GM19463 (cell line): ENCODE results near the gene ERGIC3.

Source experiments
- ATAC-seq: cut with Tn5 transposase; IDR thresholded peaks from one replicate; pipeline ENCODE4 v1.9.1; 2021; ENCODE audit warnings: mild to moderate bottlenecking, moderate library complexity; ENCODE audit not compliant: unreplicated experiment

ERGIC3 gene

DNA sequence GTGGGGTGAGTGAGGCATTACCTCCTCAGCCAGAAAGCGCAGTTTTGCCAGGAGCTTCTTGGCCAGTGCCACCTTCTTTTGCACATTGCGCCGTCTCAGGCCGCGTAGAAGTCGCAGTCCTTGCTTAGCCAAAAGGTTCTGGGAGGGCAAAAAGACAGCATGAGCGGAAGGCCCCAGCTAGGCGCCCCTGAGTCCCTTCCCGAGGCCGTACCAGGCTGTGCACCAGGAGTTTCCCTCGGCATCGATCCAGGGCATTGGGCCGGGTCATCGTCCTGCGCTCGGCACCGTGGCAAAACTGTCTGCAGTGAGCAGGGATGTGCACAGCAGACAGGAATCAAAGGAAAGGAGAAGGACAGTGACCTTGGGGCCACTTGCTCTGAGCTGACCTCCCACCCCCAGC lies 53.6 kb downstream of the ERGIC3 start:
- no peak for ATAC-seq

DNA sequence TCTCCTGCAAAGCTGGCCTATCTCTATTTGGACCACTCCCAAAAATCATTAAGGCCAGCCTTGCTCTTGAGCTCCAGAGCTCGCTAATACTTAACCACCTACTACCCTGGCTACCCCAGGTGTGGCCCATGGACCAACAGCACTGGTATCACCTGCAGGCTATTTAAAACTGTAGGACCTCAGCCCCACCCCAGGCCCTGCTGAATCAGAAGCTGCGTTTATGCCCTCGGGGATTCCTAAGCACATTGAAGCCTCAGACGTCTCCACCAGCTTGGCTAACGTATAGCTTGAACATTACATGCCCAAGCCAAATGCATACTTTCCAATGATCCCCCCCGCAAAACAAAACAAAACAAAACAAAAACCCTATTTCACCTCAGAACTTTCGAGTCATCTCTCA lies 54.0 kb downstream of the ERGIC3 start:
- no peak for ATAC-seq

DNA sequence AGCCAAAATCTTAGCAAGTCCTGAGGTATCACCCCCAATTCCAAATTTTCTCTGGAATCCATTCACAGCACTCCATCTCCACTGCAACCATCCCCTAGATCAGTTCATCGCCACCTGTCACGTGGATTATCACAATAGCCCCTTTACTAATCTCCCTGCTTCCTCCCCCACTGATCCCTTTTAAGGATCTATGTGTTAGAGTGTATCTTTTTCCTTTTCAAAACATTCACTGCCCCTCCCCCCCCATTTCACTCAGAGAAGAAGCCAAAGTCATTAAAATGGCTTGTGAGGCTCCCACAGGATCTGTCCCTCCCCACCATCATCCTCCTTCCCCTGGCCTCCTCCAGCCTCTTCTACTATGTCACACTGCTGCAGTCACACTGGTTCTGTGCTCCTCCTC lies 55.3 kb downstream of the ERGIC3 start:
- no peak for ATAC-seq

DNA sequence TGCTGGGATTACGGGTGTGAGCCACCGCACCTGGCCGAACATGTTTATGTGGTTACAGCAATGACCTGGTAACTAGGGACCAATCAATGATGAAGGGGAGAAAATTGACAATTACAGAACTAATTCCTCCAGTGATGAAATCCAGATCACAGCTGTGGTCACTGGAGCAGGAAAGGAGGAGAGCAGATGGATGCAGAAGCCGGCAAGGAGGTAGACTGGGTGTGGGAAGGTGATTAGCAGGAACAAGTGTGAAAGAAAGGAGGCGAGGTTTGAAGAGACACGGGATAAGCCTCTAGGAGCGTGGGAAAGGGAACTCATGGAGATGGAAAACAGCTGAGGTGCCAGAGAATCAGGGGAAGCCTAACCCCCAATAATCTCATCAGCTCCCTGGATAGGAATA lies 56.6 kb downstream of the ERGIC3 start:
- ATAC-seq = no peak

DNA sequence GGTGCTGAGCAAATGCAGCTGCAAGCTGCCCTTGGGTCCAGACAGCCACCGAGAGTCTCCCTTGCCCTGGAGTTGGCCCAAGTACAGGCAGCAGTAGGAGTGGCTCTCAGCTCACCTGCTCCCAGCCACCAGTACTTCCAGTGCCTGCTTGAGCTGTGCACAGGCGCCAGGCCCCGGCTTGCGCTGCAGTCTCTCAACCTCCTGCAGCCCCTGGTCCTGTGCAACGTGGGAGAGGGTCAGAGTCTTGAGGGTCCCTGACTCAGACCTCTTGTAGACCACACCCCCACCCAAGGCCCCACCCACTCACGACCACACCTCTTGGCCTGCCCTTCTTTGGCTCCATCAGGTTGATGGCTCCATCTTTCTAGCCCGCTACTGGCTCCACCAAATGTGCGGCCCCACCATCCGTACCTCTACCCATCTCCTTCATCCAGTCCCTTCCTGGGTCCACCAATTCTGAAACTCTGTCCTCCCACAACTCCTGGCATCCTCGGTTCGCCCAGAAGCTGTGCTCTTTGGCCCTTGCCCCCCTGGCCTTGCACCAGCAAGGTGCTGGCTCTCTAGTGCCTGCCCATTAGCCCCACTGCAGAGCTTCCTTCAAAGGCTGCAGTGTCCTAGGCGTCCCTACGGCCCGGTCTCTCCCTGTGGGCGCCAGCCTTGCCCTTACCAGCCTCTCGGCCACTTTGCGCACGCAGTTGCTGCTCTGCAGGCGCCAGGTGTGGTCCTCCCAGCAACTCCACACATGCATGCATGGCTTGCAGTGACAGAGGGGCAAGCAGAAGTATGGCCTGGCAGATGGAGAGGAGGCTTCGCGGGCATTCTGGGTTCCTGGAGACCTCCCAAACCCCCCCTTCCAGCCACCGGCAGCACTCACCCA lies 57.3 kb downstream of the ERGIC3 start:
- ATAC-seq = no peak

DNA sequence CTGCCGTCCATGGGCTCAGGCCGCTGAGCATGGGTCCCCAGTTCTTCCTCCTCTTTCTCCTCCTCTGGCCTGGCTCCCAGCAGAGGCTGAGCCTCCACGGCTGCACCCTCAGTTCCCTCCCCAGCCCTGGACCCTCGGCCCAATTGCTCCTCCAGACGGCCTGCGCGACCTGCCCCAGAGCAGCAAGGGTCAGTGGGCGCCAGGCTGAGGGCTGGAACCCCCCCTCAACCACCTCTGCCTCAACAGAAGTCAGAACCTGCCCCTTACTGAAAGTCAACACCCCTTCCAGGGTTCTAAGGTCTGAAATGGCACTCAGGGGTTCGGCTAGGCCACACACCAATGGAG lies 57.9 kb downstream of the ERGIC3 start:
- ATAC-seq = no peak

DNA sequence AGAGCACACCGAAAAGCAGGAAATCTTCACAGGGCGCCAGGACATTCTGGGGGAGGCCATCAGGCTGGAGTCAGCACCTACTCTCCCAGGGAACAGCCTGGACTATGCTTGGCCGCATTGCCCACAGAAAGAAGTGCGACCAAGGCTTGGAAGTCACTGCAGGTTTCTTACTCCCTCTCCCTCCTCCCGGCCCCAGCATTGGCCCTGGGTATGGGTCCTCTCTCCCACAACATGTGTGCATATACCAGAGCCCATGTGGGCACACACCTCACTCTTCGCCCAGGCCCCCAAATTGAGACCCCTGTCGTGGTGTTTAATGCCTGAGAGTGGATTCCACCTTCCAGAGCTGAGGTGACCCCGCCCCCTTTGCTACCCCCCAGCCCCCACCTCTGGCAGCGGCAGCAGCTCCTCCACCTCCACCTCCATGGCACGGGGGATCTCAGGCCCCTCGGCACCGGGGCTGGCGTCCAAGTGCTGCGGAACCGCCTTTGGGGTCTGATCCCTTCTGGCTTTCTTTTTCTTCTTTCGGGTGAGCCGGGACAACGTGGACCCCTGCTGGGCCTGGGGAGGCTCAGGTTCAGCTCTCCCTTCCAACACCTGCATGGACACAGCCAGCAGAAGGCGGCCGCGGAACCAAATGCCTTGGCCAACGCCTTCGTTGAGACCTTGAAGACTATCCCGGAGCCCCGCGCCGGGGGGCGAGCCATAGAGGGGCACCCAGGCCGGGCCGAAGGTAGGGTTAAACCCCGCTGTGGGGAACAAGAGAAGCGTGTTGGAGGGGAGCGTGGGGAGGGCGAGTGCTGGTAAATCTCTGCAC lies 58.5 kb downstream of the ERGIC3 start:
- ATAC-seq = no peak

DNA sequence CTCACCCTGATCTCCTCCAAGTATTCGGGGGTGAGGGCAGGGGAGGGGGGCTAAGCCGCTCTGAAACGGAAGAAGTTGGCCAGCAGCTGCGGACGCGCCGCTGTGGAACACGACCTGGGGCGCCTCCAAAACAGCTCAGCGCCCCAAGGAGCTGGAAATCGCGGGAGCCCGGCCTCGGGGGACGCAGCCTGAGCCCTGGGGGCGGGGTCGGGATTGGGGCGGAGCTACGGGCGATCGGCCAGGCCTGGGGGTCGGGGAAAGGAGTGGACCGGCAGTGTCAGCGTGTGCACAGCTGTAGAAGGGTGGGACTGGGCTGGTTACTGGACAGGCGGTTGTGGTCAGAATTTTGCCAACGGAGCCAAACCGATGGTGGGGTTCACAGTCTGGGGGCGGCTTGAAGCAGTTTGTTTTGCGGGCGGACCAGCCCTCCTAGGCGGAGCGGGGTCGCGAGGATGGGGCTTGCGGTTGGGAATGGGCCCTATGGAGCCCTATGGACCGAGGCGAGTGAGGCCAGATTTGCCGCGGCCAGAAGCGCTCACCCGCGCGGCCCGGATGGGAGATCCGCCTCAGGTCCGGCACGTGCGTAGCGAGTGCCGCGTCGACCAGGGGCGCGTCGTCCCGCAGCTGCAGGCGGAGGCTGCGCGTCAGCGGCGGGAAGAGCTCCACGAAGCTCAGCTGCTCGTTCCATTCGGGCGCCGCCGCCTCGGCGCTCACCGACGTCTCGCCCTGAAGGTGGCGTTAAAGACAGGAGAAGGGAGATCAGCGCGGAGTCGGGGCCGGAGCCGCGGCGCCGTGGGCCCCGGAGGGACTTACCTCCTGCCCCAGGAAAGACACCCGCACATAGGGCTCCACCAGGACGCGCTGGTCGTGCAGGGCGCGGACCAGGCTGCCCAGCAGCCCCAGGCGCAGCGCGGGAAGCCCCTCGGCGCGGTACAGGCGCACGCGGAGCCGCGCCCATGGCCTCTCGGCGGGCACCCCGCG lies 59.4 kb downstream of the ERGIC3 start:
- no peak for ATAC-seq

DNA sequence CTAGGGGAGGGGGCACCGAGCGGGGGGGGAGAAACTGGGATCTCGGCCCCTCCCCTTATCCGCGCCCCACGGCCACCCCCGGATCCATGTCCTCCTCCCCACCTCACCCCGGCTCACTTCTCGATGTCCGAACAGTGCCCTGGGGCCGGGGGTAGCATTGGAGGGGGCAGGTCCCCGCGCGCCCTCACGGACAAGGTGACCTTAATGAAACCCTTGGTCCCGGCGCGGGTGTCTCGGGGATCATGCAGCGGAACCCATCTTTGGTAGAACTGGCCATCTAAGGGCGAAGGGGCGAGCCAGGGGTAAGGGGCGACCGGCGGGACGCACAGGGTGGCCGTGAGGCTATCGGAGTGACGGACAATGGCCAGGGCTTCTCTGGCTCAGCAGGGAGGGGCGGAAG lies 60.1 kb downstream of the ERGIC3 start:
- ATAC-seq = no peak

DNA sequence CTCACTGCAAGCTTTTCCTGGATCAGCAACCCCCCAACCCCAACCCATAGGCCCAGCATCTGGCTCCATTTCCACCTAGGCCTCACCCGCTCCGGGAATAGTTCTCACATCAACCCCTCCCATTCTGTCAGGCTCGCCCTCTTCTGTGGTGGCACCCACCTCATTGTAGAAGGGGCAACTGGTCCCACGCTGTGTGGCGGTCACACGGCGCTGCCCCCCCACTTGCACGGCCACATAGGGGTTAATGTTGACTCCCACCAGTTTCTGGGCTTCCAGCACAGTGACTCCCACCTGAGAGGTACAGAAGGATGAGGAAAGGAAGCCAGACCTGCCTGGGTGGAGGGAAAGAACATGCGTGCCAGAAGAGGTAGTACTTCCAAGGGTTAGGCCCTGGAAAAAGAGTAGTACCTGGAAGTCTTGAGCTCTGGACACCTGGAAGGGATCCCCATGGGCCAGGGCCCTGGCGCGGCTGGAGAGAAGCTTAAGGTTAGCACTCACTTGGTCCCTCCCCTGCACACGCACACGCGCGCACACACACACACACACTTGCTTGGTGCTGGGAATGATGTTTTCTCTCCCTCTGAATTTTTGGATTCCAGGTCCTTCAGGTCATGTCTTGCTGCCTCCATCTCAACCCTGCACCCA lies 61.1 kb downstream of the ERGIC3 start:
- no peak for ATAC-seq

DNA sequence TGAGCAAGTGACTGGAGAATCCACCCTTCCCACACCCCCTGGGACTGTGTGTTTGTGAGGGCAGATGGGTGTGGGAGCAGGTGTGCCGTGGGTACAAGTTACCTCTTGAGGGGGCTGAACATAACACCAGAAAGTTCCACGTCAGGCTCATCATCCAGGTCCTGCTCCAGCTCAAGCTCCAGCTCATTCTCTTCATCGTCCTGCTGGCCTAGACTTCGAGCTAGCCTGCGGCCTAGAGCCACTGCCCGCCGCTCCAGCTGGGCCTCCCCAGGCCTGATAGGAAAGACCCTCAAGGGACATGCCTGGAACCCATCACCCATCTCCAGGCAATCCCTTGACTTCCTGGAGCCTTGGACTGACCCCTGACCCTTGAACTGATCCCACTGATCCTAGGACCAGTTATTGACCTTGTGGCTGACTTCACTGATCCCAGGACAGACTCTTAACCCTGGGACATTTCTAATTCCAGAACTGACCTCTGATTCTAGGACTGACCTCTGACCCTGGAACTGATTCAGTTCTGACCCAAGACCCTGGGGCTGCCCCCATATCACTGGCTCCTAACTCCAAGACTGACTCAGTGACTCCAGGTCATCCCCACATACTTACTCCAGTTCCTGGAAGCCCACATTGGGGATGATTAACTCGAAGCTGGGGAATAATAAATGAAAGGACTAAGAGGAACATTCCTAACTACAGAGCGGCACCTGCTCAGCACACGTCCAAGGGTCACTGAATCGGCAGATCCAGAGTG lies 62.0 kb downstream of the ERGIC3 start:
- ATAC-seq = no peak

DNA sequence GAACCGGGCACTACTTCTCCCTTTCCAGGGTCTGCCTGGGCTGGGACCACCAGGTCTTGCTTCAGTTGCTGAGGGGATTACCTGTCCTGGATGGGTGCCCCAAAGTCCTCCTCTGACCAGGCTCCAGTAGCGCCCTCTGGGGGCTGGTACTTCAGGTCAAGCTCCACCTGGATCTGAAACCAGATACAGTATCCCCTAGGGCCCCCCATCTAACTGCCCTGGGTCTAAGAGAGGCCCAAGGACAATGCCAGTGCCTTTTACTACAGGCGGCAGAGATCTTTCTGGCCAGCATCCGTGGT lies 62.5 kb downstream of the ERGIC3 start:
- ATAC-seq = no peak

DNA sequence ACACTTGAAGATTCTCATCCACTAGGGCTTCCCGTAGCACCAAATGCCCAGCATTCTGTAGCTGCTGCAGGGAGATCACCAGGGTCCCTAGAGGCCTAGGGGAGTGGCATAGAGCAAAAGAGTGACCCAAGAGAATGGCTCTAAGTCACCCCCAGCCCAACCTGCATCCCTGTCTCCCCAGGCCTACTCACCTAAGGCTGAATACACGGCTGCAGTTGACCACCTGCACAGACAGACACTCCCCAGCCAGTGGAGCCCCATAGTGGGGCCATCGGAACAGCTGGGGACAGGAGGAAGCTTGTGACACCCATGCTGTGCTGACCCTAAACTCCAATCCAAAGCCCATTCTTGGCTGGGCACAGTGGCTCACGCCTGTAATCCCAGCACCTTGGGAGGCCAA lies 64.2 kb downstream of the ERGIC3 start:
- ATAC-seq = no peak
